Naive B cell (primary cell): ENCODE measurements around the gene CLVS2. TPM values are rescaled to one million over a fixed set of nuclear protein-coding genes. Genes with fewer than 3 reads are reported as not detected.

Experiments
- ATAC-seq, 2 donors: fragments of 150-1000 bp; cut with Tn5 transposase; 2 replicates each; pipeline ENCODE4 v1.10.0; 2021; ENCODE audit warnings: low read depth in 2 of 2, mild to moderate bottlenecking in 2 of 2, moderate library complexity in 2 of 2
- DNase-seq: peaks from one replicate; pipeline ENCODE4 v3.0.0; 2022
- H3K27ac Mint-ChIP-seq, 6 donors: one replicate each; pipeline ENCODE4 v1.8.0; 2020 to 2022; ENCODE audit warnings: mild to moderate bottlenecking in 6 of 6, mixed read lengths in 6 of 6, moderate library complexity in 5 of 6, inconsistent platforms in 2 of 6
- H3K27me3 Mint-ChIP-seq, 3 donors: one replicate each; pipeline ENCODE4 v1.8.0; 2021 to 2022; ENCODE audit warnings: mixed read lengths in 3 of 3, mild to moderate bottlenecking in 1 of 3
- H3K36me3 Mint-ChIP-seq, 2 donors: one replicate each; pipeline ENCODE4 v1.8.0; 2020 to 2022; ENCODE audit warnings: mixed read lengths in 2 of 2, inconsistent platforms in 1 of 2, mild to moderate bottlenecking in 1 of 2
- H3K4me1 Mint-ChIP-seq, 3 donors: one replicate each; pipeline ENCODE4 v1.8.0; 2020 to 2022; ENCODE audit warnings: mixed read lengths in 3 of 3, inconsistent platforms in 1 of 3, mild to moderate bottlenecking in 1 of 3, moderate library complexity in 1 of 3
- H3K4me3 Mint-ChIP-seq, 8 donors: one replicate each; pipeline ENCODE4 v1.8.0; 2020 to 2022; ENCODE audit warnings: mild to moderate bottlenecking in 8 of 8, mixed read lengths in 8 of 8, moderate library complexity in 8 of 8, inconsistent platforms in 2 of 8
- H3K9me3 Mint-ChIP-seq, 7 donors: one replicate each; pipeline ENCODE4 v1.8.0; 2020 to 2022; ENCODE audit warnings: mixed read lengths in 7 of 7, mild to moderate bottlenecking in 5 of 7, inconsistent platforms in 2 of 7, moderate library complexity in 1 of 7
- polyA plus RNA-seq, 6 donors: library from polyadenylated mRNA; unstranded; fragments of 300-500 nt; fragmentation: Illumina TruSeq; gene quantifications; one replicate each; pipeline ENCODE4 v1.2.3, GENCODE V29; 2021; ENCODE audit warnings: low read depth in 6 of 6

The CLVS2 gene
- polyA plus RNA-seq, 6 donors from 2014 or later, result not detected

DNA sequence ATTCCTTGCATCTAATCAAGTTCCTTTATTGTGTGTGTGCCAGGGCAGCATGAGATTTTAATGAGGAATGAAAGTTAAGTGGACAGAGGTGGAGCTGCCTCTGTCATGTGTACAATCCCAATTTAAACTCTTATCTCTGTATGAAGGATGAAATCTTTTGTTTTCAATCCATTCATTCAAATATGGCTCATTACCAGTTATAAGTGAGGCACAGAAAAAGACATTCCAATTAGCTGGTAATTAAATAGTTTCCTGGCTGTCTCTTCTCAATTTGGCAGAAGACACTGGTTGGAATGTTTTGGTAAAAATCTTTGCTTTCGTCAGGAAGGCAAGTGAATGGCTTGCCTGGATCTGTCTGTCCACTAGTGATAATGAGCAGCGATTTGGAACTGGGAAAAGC is 46.4 kb downstream of the CLVS2 start:
- ATAC-seq, result no peak
- Mint-ChIP-seq H3K36me3 (no peaks in the 10 kb centered on the region), H3K4me3 (no peak overlapping the region), H3K27me3 (no peaks in the 10 kb centered on the region), H3K9me3 (peaks cover 0 to 5% (median 3%) of the 10 kb centered on the region in 7 donors), H3K27ac (no peak overlapping the region), H3K4me1 (no peaks in the 10 kb centered on the region)
- DNase-seq, result no peak

DNA sequence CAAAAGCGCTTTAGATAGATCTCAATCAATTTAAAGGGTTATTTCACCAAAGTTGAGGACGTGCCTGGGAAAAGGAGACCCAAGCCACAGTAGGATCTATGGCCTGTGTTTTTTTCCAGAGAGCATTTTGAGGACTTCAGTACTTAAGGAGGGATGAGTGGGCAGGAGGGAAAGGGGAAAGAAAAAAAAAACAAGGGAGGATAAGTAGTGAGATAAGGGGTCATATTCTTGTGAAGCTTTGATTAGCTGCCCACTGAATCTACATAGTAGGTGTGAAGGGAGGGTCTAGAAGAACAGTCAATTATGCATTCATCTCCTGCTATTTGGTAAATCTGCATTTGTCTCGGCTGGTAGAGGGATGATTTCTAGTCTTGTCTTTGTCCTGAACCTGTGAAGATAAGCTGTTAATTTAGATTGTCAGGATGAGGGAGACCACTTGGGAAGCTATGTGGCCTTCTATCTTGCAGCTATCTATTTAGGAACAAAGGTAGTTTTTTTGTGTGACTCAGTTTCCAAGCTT is 48.4 kb downstream of the CLVS2 start:
- H3K27ac Mint-ChIP-seq, result no peak overlapping the region
- ATAC-seq (no peak), DNase-seq (no peak)
- no peaks in the 10 kb centered on the region for H3K36me3 Mint-ChIP-seq
- peaks cover 0 to 4% (median 3%) of the 10 kb centered on the region in 7 donors for H3K9me3 Mint-ChIP-seq
- no peaks in the 10 kb centered on the region for H3K4me1 Mint-ChIP-seq
- no peaks in the 10 kb centered on the region for H3K27me3 Mint-ChIP-seq
- no peak overlapping the region for H3K4me3 Mint-ChIP-seq

DNA sequence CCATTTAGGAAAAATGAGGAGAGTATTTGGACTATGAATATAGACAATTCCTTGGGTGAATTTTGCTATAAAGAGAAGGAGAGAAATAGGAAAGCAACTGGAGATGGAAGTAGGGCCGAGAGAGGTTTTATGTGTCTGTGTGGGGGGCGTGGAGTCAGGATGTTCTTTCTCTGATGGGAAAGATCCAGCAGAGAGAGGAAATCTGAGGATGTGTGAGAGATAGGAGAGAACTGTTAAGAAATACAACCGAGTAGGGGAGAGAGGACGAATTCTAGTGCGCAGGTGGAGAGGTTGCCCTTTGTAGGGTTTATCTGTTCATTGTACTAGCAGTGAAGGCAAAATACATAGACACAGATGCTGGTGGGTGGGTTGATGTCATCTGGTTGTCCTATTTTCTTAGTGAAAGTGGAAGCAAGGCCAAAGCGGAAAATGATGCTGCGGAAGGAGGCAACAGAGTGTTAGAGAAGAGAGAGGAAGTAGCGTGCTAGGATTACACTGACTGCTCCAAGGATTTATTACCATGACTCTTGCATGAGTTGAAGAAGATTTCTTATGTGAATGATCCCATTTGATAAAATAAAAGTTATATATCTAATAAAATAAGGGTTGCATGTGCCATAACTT is 57.7 kb downstream of the CLVS2 start:
- Mint-ChIP-seq H3K4me1 (no peaks in the 10 kb centered on the region), H3K27ac (no peak overlapping the region), H3K9me3 (no peaks in the 10 kb centered on the region), H3K27me3 (no peaks in the 10 kb centered on the region), H3K4me3 (no peak overlapping the region), H3K36me3 (no peaks in the 10 kb centered on the region)
- ATAC-seq (no peak), DNase-seq (no peak)

DNA sequence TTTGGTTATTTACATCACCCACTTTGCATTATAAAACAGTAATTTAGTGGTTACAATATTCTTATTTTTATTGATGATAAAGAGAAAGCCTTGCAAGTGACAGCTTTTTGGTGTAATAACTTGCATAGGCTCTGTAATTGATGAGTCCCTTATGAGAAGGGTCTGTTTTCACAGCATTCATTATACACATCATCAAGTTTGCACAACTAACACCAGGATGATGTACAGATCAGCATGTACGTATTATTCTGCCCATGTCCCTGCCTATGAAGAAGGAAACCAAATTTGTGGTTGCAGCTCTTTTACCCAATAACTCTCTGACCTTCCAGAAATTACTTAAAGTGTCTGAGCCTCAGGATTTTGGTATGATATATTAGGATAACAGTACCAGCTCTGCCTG is 59.2 kb downstream of the CLVS2 start:
- DNase-seq (no peak), ATAC-seq (no peak)
- Mint-ChIP-seq H3K9me3 (peaks cover 0 to 4% (median 0%) of the 10 kb centered on the region in 7 donors), H3K4me3 (no peak overlapping the region), H3K27ac (no peak overlapping the region), H3K36me3 (no peaks in the 10 kb centered on the region), H3K27me3 (no peaks in the 10 kb centered on the region), H3K4me1 (no peaks in the 10 kb centered on the region)

DNA sequence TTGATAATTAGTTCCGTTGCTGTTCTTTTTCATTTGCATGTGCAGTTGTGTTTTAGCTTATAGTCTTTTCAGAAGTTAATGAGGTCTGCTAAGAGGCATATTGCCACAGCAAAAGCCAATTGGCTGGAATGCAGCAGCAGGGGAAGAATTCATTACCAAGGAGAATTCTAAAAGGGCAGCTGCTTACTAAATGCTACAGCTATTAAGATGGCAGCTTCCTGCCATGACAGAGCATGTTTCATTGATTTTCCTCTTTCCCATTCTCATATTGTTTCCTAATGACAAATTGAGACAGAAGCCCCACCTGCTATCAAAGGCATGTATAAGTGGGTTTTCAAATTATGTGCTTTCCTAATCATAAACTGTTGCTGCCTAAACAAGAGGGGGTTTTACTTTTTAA is 66.6 kb downstream of the CLVS2 start:
- no peak overlapping the region for H3K27ac Mint-ChIP-seq
- no peak overlapping the region for H3K4me3 Mint-ChIP-seq
- DNase-seq (no peak), ATAC-seq (no peak)
- peaks cover 0 to 6% (median 0%) of the 10 kb centered on the region in 7 donors for H3K9me3 Mint-ChIP-seq
- H3K4me1 Mint-ChIP-seq, result no peaks in the 10 kb centered on the region
- no peaks in the 10 kb centered on the region for H3K36me3 Mint-ChIP-seq
- no peaks in the 10 kb centered on the region for H3K27me3 Mint-ChIP-seq

DNA sequence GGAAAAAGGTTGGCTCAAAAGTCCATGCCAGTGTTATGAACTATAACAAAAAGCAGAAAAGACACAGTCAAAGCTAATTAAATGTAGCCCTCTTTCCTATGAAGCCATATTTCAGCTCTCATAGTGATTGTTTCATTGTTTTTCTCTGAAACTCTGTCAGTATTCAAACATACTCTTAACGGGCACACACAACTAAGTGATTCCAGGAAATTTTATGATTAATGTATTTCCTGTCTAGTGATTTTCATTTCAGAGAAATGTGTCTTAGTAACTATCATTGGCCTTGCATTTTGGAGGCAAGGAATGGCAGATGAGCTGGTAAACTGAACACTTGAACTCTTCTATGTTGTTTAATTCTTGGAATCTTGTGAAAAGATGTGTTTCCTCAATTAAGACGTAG is 68.0 kb downstream of the CLVS2 start:
- H3K4me1 Mint-ChIP-seq, result no peaks in the 10 kb centered on the region
- no peak overlapping the region for H3K4me3 Mint-ChIP-seq
- no peaks in the 10 kb centered on the region for H3K36me3 Mint-ChIP-seq
- H3K27ac Mint-ChIP-seq, result no peak overlapping the region
- no peaks in the 10 kb centered on the region for H3K27me3 Mint-ChIP-seq
- DNase-seq, result no peak
- peaks cover 0 to 6% (median 0%) of the 10 kb centered on the region in 7 donors for H3K9me3 Mint-ChIP-seq
- no peak for ATAC-seq

DNA sequence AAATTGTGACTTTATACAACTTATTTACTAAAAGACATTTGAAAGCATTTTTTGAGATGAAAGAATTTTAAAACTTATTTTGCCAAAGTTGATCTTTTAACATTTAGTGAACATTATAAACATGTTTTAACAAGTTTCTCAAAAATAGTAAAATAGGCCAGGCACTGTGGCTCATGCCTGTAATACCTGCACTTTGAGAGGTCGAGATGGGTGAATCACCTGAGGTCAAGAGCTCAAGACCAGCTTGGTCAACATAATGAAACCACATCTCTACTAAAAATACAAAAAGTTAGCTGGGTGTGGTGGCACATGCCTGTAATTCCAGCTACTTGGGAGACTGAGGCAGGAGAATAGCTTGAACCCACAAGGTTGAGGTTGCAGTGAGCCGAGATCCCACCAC is 78.6 kb downstream of the CLVS2 start:
- Mint-ChIP-seq H3K36me3 (no peaks in the 10 kb centered on the region), H3K9me3 (peaks cover 0 to 3% (median 0%) of the 10 kb centered on the region in 7 donors), H3K27me3 (no peaks in the 10 kb centered on the region), H3K27ac (no peak overlapping the region), H3K4me3 (no peak overlapping the region), H3K4me1 (no peaks in the 10 kb centered on the region)
- DNase-seq (no peak), ATAC-seq (no peak)

DNA sequence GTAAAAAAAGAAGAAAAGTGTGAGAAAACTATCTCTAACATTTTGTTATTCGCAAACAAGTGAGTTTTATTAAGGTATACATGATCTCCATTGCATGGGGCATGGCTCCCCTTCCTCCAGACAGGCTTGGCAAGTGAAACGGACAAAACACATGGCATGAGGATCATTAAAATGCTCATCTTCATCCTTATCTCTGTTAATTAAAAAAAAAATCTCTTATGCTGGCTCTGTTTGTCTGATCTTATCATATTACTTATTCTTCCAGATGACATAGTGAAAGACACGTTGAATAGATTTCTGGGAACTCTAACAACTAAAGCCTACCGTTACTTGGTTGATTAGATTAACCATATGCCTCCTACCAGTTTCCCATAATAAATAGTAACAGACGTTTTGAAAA is 89.4 kb downstream of the CLVS2 start:
- no peak for ATAC-seq

DNA sequence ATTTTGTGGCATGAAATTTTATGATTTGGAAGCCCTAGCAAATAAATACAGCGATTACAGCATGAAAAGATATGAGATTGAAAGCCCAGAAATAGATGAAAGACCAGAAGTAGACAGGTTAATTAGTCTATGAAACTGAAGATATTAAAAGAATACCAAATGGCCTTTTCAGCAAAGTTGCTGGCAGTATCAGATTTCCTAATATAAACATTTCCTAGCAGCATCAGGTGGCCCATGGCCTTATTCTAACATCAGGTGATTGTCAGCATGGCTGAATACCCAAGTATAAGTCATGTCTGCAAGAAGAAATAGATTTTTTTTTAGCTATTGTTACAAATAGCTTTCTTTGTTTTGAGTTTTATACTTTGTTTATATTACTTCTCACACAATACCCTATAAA is 93.2 kb downstream of the CLVS2 start:
- H3K36me3 Mint-ChIP-seq, result no peaks in the 10 kb centered on the region
- ATAC-seq, result no peak
- H3K27me3 Mint-ChIP-seq, result no peaks in the 10 kb centered on the region
- peaks cover 0 to 2% (median 0%) of the 10 kb centered on the region in 7 donors for H3K9me3 Mint-ChIP-seq
- H3K27ac Mint-ChIP-seq, result no peak overlapping the region
- H3K4me3 Mint-ChIP-seq, result no peak overlapping the region
- H3K4me1 Mint-ChIP-seq, result no peaks in the 10 kb centered on the region
- no peak for DNase-seq

More for the DNA sequence above, 89.4 kb downstream of the CLVS2 start:
- Mint-ChIP-seq H3K4me1 (no peaks in the 10 kb centered on the region), H3K36me3 (no peaks in the 10 kb centered on the region), H3K27me3 (no peaks in the 10 kb centered on the region), H3K9me3 (peaks cover 0 to 4% (median 0%) of the 10 kb centered on the region in 7 donors), H3K27ac (no peak overlapping the region), H3K4me3 (no peak overlapping the region)
- DNase-seq, result no peak

DNA sequence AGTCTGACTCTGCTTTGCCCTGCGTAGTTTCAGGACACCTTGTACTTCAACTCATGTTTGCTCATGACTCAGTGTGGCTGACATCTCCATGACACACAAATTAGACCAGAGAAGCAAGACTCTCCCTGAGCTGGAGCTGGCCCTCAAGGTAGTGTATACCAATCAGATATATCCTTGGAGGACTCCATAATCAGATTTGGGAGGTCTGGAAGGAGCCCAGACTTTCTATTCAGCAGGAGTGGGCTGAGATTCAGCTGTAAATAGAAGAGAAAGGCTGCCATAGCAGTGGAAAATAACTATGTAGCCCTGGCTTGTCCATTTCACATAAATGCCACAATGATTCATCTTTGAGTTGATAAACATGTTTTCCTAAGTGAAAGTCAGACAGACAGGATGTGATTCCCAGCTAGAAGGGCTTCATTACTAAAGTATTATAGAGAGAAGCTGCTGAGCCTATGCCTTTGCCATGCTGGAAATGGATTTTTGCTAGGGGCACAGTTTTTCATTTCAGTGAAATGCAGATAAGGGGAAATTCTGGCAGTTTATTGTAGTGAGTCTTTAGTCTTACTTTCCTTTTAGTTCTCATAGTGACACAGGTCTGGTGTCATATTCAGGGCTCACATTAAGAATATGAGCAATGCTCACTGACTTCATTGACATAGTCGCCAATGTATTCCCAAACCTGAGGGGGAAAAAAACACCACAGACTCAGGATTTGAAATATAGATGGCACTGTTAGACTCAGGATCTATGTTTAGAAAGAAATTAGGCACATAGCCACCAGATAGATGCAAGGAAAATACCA is 95.3 kb downstream of the CLVS2 start:
- Mint-ChIP-seq H3K27ac (no peak overlapping the region), H3K36me3 (no peaks in the 10 kb centered on the region), H3K4me3 (no peak overlapping the region), H3K27me3 (no peaks in the 10 kb centered on the region), H3K9me3 (peaks cover 0 to 2% (median 0%) of the 10 kb centered on the region in 7 donors), H3K4me1 (no peaks in the 10 kb centered on the region)
- ATAC-seq (no peak), DNase-seq (no peak)

DNA sequence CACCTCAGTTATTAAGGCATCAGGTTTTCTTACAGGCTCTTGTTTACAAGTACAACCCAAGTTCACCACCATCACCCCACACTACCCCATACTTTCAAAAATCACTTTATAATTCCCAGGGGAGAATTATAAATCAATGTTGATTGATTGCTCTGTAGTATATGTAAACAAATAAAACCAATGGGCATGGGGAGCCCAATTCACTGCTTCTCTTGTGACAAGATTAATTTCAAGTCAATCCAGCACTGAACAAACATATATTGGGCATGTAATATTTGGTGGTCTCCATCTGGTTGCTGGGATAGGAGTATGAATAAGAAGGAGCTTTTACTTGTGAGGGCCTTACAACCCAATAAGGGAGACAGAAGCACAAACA is 95.8 kb downstream of the CLVS2 start:
- Mint-ChIP-seq H3K36me3 (no peaks in the 10 kb centered on the region), H3K27me3 (no peaks in the 10 kb centered on the region), H3K4me3 (no peak overlapping the region)

DNA sequence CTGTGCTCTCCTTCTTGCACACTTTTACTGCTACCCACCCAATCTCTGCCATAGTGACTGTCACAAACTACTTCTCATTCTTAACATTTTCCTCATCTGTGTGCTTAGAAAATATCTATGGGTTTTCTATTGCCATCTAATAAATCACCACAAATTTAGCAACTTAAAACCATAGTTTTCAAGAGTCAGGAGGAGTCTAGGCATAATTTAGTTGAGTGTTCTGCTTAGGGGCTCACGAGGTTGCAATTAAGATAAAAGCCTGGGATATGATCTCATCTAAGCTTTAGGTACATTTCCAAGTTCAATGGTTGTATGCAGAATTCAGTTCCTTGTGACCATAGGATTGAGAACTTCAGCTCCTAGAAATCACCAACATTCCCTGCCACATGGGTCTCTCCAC is 98.8 kb downstream of the CLVS2 start:
- H3K27ac Mint-ChIP-seq, result no peak overlapping the region
- H3K4me3 Mint-ChIP-seq, result no peak overlapping the region
- no peak for ATAC-seq
- peaks cover 0 to 4% (median 0%) of the 10 kb centered on the region in 7 donors for H3K9me3 Mint-ChIP-seq
- no peak for DNase-seq
- H3K27me3 Mint-ChIP-seq, result no peaks in the 10 kb centered on the region
- H3K4me1 Mint-ChIP-seq, result no peaks in the 10 kb centered on the region
- no peaks in the 10 kb centered on the region for H3K36me3 Mint-ChIP-seq

More for the DNA sequence above, 95.8 kb downstream of the CLVS2 start:
- no peak overlapping the region for H3K27ac Mint-ChIP-seq
- ATAC-seq, result no peak
- H3K4me1 Mint-ChIP-seq, result no peaks in the 10 kb centered on the region
- no peak for DNase-seq
- H3K9me3 Mint-ChIP-seq, result no peaks in the 10 kb centered on the region

DNA sequence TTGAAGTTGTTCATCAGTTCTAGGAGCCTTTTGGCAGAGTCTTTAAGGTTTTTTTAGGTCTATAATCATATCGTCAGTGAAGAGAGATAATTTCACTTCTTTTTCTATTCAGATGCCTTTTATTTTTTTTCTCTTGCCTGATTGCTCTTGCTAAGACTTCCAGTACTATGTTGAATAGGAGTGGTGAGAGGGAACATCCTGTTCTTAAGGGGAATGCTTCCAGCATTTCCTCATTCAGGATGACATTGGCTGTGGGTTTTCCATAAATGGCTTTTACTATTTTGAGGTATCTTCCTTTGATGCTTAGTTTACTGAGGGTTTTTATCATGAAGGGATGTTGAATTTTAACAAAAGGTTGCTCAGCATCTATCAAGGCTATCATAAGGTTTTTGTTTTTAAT is 109.5 kb downstream of the CLVS2 start:
- no peak overlapping the region for H3K27ac Mint-ChIP-seq
- DNase-seq (no peak), ATAC-seq (no peak)
- no peaks in the 10 kb centered on the region for H3K4me1 Mint-ChIP-seq
- no peak overlapping the region for H3K4me3 Mint-ChIP-seq
- H3K36me3 Mint-ChIP-seq, result no peaks in the 10 kb centered on the region
- H3K9me3 Mint-ChIP-seq, result peaks cover 0 to 12% (median 2%) of the 10 kb centered on the region in 7 donors
- no peaks in the 10 kb centered on the region for H3K27me3 Mint-ChIP-seq

DNA sequence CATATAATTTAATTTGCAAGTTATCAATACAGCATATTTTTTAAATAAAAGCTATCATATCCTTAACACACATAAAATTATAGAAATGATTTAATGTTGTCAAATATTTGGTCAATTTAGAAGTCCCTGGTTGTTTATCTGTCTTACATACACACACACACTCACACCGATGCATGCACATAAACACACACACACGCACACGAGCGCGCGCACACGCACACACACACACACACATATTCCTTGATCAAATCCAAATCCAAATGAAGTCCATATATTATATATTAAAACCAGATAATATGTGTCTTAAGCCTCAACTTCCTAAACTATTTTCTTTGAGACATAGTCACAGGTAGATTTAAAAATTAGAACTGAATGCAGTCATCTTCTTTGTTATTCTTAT is 120.3 kb downstream of the CLVS2 start:
- no peaks in the 10 kb centered on the region for H3K27me3 Mint-ChIP-seq
- H3K4me1 Mint-ChIP-seq, result no peaks in the 10 kb centered on the region

More for the DNA sequence above, 120.3 kb downstream of the CLVS2 start:
- ATAC-seq, result no peak
- no peaks in the 10 kb centered on the region for H3K36me3 Mint-ChIP-seq
- H3K4me3 Mint-ChIP-seq, result no peak overlapping the region
- no peak overlapping the region for H3K27ac Mint-ChIP-seq
- DNase-seq, result no peak
- H3K9me3 Mint-ChIP-seq, result no peaks in the 10 kb centered on the region
